Measurements from ENCODE around the gene LTBP1. TPM values are rescaled to one million over a fixed set of nuclear protein-coding genes. Genes with fewer than 3 reads are reported as not detected.
"Not testable (repeated sequence)": the region's sequence is repeated elsewhere in the genome, so short reads cannot be mapped to it uniquely, and the experiment has no call there.

Gene LTBP1
- total RNA-seq, 2 experiments from 2014 or later: 61.1 to 82.6 TPM

- peak overlapping the region; percentile 33 for H3K4me2 ChIP-seq (ENCODE audit: low read length)
- H4K20me1 ChIP-seq (ENCODE audit: insufficient read depth, low read length): no peaks in the 10 kb centered on the region
- TF ChIP-seq CTCF (conservative IDR thresholded peaks at IDR 0.05; ENCODE audit: low read length): no peak
- no peak for TF ChIP-seq EZH2phosphoT487 (IDR thresholded peaks at IDR 0.05; ENCODE audit: borderline replicate concordance, low read depth, low read length)
- peak; percentile 43 for DNase-seq (ENCODE audit: low spot score)
- no TSS peak for BruUV-seq (replicated peaks)
- H3K27ac ChIP-seq (ENCODE audit: low read depth, low read length, poor library complexity, severe bottlenecking): peak overlapping the region; percentile 8
- no peaks in the 10 kb centered on the region for H3K9me2 ChIP-seq (ENCODE audit: insufficient read depth, low read length)
- peaks cover 25% of the 10 kb centered on the region for H3K36me3 ChIP-seq (ENCODE audit: insufficient read depth, low read length)
- ChIA-PET POLR2A (interaction anchor here (0.6 to 2.7 kb wide), 11 partner anchors 8 to 319 kb away, joined by 3 to 16 read pairs (median 5); no protein-coding TSS in a partner anchor), CTCF (ENCODE audit: unreplicated experiment) (interaction anchor here (0.9 kb wide), 1 partner anchor 32 kb away, joined by 3 read pairs; no protein-coding TSS in a partner anchor)
- H3K79me2 ChIP-seq (ENCODE audit: insufficient read depth, low read depth, low read length): peaks cover 32% of the 10 kb centered on the region; the same call in 1 of the 2 replicates
- intact Hi-C loops (cut with micrococcal nuclease; ENCODE audit: unreplicated experiment): no loop called here
- peaks cover 29% of the 10 kb centered on the region for H3K4me1 ChIP-seq (ENCODE audit: insufficient read depth, low read length, poor library complexity, severe bottlenecking)
- no peak overlapping the region for H3K4me3 ChIP-seq (ENCODE audit: low read depth, low read length, poor library complexity, severe bottlenecking)
- H3K9me3 ChIP-seq (ENCODE audit: low read length): no peaks in the 10 kb centered on the region
- H2AFZ ChIP-seq (ENCODE audit: low read length): no peak overlapping the region
These were observed 105.0 kb downstream of the LTBP1 start for GRCh38 chr2:33051586-33052360.

- BruUV-seq (replicated peaks): no TSS peak
- ChIA-PET POLR2A (interaction anchor here (0.6 to 2.7 kb wide), 9 partner anchors 7 to 259 kb away, joined by 3 to 16 read pairs (median 5); no protein-coding TSS in a partner anchor), CTCF (ENCODE audit: unreplicated experiment) (interaction anchor here (0.9 kb wide), 1 partner anchor 32 kb away, joined by 3 read pairs; no protein-coding TSS in a partner anchor)
- no peak overlapping the region for H3K4me3 ChIP-seq (ENCODE audit: low read depth, low read length, poor library complexity, severe bottlenecking)
- H3K4me2 ChIP-seq (ENCODE audit: low read length): no peak overlapping the region
- peaks cover 29% of the 10 kb centered on the region for H3K36me3 ChIP-seq (ENCODE audit: insufficient read depth, low read length)
- DNase-seq (ENCODE audit: low spot score): no peak
- no peak overlapping the region for H3K27ac ChIP-seq (ENCODE audit: low read depth, low read length, poor library complexity, severe bottlenecking)
- no peaks in the 10 kb centered on the region for H3K9me2 ChIP-seq (ENCODE audit: insufficient read depth, low read length)
- H4K20me1 ChIP-seq (ENCODE audit: insufficient read depth, low read length): no peaks in the 10 kb centered on the region
- intact Hi-C loops (cut with micrococcal nuclease; ENCODE audit: unreplicated experiment): no loop called here
- TF ChIP-seq EZH2phosphoT487 (IDR thresholded peaks at IDR 0.05; ENCODE audit: borderline replicate concordance, low read depth, low read length) (no peak), CTCF (conservative IDR thresholded peaks at IDR 0.05; ENCODE audit: low read length) (no peak)
- H3K4me1 ChIP-seq (ENCODE audit: insufficient read depth, low read length, poor library complexity, severe bottlenecking): peaks cover 29% of the 10 kb centered on the region
- peaks cover 32% of the 10 kb centered on the region; the same call in 1 of the 2 replicates for H3K79me2 ChIP-seq (ENCODE audit: insufficient read depth, low read depth, low read length)
- H2AFZ ChIP-seq (ENCODE audit: low read length): no peak overlapping the region
- no peaks in the 10 kb centered on the region for H3K9me3 ChIP-seq (ENCODE audit: low read length)
These were observed 105.6 kb downstream of the LTBP1 start for GRCh38 chr2:33052361-33052735.

GRCh38 chr2:33052795-33053194 is 106.0 kb downstream of the LTBP1 start:
- H3K27ac ChIP-seq (ENCODE audit: low read depth, low read length, poor library complexity, severe bottlenecking); H4K20me1 ChIP-seq (ENCODE audit: insufficient read depth, low read length); H3K9me3 ChIP-seq (ENCODE audit: low read length); CTCF ChIA-PET (ENCODE audit: unreplicated experiment); H3K4me2 ChIP-seq (ENCODE audit: low read length); H3K9me2 ChIP-seq (ENCODE audit: insufficient read depth, low read length); H3K4me3 ChIP-seq (ENCODE audit: low read depth, low read length, poor library complexity, severe bottlenecking); intact Hi-C loops (cut with micrococcal nuclease; ENCODE audit: unreplicated experiment); BruUV-seq (replicated peaks); H2AFZ ChIP-seq (ENCODE audit: low read length); DNase-seq (ENCODE audit: low spot score): not testable (repeated sequence)
- Histone ChIP-seq H3K79me2 (ENCODE audit: insufficient read depth, low read depth, low read length) (peaks cover 33% of the 10 kb centered on the region; the same call in 1 of the 2 replicates), H3K36me3 (ENCODE audit: insufficient read depth, low read length) (peaks cover 31% of the 10 kb centered on the region), H3K4me1 (ENCODE audit: insufficient read depth, low read length, poor library complexity, severe bottlenecking) (peaks cover 31% of the 10 kb centered on the region)
- POLR2A ChIA-PET: interaction anchor here (1.4 to 2.7 kb wide), 3 partner anchors 10 to 25 kb away, joined by 5 to 16 read pairs (median 5); no protein-coding TSS in a partner anchor
